Muscle of back (tissue), 11 donors: ENCODE measurements around the gene MAP3K20. TPM values are rescaled to one million over a fixed set of nuclear protein-coding genes. Genes with fewer than 3 reads are reported as not detected.
A peak's percentile ranks its signal among the peaks of the same experiment; 100 is the strongest.

ENCODE experiments used
- DNase-seq, 3 donors: peaks; one replicate each; pipeline versions ENCODE4 v3.0.0 to v3.0.0-alpha.2; 2013
- polyA plus RNA-seq, 10 donors: library from polyadenylated mRNA; unstranded; fragments of 120-200 nt; gene quantifications; one replicate each; pipeline ENCODE4 v1.2.1, GENCODE V29; 2013; ENCODE audit not compliant: insufficient read length in 10 of 10

Gene MAP3K20
- polyA plus RNA-seq, 10 donors = 67.2 to 140 (median 88.0) TPM

DNA sequence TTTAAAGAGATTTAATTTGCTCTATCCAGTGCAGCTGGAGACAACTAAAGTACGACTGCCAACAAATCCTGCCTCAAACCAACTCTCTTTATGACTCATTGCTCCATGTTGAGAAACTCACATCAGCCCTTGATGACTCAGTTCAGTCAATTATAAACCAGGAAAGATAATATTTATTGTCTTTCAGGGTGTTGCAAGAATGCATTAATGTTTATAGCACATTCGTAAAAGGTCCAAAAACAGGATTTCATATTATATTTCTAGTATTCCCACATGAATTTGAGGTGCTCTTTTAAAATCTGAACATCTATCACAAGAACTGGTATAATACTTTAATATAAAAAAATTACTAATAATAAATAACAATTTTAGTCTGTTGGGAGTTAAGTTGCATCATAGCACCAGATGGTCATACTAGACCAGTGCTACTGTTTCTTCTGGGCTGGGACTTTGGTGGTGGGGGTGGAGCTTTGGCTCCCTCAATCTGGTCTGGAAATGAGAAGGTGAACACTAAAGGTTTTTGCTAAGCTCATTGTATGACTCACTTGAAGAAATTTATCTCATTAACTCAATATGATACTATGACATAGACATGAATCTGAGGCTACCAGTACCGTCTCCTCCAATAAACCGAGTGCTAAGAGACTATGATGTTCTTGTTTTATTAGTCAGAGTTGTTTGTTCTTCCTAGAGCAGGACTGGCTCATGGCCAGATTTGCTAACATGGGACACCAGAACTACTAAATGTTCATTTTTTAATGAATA is 26.6 kb upstream of the MAP3K20 start:
- DNase-seq = peak; percentile 71 to 92 (median 90)

DNA sequence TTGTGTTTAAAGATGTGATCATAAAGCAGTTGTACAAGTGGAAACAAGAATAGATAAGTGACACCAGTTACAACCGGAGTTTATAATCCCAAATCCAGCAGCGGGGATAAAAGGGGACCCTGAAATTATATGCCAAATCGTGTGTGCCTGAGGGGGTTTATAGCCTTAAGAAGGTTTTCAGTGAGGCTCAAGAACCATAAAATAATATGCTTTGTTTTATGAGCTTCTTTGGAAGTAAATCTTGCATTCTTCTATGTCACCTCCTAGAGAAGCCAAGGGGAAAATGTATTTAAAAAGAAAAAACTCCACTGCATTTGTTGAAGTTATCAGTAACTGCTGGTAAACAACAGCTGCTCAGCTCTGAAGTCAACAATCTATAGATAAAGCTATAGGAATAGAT is 25.8 kb upstream of the MAP3K20 start:
- no peak for DNase-seq

DNA sequence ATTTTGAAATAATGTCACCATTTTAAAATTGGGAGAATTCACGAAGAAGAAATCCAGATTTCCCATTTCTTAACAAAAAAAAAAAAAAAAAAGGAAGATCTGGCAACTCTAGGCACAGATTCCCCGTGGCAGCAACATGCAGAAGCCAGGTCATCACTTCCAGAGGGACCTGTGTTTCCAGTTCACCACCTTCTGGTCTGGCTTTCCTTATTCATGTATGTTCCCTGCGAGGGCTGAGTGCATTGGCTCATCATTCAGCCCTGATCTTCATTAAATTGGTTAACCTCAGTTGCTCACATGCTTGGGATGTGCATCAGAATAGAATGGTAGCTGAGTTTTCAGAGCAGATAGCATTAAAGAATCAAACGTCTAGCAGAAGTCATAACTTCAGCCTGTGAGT is 25.0 kb upstream of the MAP3K20 start:
- no peak for DNase-seq

DNA sequence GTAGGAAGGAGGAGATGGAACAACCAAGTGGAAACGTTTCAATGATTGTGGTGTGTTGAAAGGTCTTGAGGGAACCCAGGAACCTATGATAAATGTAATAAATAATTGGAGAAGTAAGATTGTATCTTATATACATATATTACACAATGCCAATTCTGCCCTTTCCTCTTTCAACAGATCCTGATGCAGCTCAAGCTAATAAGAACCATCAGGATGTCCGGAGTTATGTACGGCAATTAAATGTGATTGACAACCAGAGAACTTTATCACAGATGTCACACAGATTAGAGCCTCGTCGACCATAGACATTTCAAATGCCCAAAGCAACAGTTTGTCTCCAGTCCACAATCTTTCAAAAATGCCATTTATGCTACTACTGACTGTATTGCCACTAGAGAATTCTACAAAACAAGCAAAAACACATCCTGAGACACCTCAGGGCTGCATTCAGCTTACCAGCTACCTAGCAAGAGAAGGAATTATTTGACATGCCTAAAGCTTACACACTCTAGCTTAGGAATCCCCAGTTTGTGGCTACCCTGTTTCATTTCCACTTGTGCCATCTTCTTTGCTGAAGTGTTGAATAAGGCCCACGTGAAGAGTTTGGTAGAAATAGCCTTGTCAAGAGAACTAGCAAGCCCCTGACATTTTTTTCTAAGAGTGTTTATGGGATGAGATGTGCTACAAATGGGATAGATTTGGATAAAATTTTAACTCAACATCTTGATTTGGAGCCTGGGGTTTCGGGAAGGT is 24.0 kb upstream of the MAP3K20 start:
- DNase-seq = no peak

DNA sequence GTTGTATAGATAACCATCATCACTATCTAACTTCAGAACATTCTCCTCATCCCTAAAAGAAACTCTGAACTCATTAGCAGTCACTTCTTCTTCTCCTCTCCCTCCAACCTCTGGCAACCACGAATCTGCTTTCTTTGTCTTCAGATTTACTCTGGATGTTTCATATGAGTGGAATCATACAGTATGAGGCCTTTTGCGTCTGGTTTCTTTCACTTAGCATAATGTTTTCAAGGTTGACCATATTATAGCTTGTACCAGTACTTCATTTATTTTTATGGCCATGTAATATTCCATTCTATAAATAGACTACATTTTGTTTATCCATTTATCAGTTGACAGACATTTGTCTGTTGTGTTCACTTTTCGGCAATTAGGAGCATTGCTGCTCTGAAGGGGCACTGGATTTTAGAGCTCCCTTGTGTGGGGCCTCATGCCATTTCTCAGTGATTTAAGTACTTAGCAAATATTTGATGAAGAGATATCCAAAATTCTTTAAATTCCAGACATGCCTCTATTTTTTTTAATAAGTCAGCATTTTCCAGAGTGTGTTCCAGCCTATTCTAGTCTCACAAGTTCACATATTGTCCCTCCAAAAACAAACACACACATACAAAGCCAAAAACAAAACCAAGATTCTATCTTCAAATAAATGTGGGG is 22.5 kb upstream of the MAP3K20 start:
- DNase-seq = no peak

DNA sequence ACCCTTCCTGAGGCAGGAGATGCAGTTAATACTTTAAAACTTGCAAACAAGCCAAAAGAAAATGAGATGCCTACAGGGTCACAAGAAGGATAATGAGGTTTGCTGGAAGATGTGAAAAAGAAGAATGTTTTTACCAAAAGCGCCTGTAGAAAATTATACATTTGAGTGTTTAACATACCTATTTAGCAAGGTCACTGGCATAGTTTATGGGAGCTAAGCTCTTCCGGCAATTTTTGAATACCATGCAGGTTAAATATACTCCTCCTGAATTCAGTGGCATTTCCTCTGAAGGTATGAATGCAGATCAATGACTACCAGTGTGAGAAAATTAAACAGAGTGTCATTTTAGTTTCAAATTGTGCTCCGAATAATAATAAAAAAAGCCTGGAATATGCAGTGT is 21.2 kb upstream of the MAP3K20 start:
- DNase-seq = peak in 1 of 3 donors; percentile 43

DNA sequence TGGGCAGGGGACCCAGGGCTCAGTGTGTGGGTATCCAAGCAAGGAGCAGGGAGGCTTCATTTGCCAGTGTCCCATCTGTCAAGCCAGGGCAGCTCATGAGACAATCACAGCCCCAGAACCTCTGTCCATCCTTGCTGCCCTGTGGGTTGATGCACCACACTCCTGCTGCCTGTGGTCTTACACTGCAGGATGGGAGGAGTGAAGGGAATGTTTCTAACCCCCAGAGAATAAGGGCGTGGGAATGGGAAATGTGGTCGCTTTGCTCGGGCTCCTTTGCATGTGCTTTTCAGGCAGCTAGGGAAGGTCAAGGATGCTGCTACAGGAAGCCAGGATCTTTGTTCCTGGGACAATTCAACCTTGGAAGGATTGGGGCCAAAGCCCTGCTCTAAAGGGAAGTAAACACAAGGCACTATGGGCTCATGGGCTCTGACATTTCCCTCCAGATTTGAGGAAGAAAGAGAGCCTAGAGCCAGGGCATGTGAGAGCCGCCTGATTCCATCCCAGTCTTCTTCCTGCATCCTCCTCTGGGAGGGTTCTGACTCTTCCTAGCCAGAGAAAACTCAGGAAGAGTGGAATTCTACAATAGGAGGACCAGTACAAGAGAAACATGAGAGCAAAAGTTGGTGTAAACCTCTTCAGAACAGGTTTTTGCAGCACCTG is 18.8 kb upstream of the MAP3K20 start:
- DNase-seq = no peak

DNA sequence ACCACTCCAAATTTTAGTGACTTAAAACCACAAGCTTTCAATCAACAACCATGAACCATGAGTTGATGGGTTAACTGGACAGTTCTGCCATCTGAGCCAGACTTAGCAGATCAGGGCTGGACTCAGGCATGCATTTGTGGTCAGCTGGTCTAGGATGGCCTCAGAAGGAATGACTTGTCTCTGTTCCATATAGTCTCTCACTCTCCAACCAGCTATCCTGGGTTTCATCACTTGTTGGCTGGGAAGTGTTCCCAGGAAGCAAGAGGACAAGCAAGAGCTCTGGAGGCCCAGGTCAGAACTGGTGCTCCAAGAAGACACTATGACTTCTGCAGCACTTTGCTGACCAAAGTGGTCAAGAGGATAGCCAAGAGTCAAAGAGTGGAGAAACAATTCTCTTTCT is 17.5 kb upstream of the MAP3K20 start:
- no peak for DNase-seq

DNA sequence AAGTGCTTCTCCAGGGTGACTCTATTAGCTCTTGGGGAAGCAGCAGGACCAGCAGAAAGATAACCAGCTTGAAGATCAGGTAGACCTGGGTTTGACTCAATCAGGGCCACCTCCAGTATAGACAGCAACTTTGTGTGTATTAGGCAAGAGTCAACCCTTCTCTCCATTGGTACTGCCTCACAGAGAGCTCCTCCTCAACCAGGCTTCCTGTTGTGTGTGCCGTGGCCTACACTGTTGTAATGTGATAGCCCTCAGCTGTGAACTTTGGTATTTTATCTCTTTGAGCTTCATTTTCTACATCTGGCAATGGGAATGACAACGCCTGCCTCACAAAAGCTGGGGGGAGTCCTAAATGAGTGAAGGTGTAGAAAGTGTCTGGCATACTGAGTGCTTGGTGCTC is 17.0 kb upstream of the MAP3K20 start:
- no peak for DNase-seq

DNA sequence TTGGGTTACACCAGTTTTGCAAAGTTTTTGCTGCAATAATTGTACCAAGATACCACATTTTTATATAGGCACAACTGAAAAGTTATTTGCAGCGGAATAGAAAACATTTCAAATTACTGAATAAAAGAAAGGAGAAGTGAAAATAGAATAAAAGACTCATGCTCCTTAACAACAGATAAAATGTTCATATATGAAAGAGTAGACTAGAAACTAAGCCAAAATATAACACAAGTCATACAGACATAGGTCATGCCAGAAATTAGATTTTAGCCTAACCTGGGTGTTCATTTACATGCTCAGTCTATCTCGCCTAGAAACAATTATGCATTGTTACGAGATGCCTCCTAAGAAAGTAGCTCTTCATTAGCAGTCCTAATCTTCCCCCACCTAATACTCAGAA is 16.4 kb upstream of the MAP3K20 start:
- DNase-seq = no peak

DNA sequence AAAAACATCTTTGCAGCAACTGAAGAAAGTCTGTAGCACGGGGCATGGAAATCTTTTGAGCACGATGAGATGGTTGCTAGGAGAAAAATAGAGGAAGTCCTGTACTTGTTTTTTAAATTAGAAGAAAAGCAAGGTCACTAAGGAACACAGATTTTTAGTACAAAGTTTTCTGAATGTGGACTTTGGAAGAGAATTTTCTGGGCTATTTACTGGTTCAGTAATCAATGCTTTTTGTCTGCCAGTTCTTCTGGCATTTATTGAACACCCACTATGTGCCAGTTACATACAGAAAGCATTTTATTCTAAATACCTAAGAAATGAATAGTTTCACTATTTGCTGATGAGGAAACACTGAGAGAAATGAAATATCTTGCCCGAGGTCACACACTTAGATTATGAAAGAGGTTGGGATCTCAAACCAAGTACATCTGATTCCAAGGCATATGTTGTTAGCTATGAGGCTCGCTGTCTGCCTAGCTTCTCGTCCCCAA is 15.6 kb upstream of the MAP3K20 start:
- peak in 1 of 3 donors; percentile 26 for DNase-seq

DNA sequence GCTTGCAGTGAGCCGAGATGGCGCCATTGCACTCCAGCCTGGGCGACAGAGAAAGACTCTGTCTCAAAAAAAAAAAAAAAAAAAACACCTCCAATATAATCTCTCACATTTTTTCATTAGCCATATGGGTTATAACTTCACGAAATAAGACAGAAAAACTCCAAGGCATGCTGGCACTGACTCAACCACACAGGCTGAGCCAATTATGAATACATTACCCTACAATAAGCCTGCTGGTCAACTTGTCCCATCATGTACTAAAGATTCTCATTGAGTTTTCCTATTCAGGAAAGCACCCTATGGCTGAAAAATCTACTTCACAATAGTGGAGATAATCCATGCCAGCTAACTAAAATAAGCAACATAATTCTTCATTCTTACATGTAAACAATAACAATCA is 12.8 kb upstream of the MAP3K20 start:
- DNase-seq = no peak

DNA sequence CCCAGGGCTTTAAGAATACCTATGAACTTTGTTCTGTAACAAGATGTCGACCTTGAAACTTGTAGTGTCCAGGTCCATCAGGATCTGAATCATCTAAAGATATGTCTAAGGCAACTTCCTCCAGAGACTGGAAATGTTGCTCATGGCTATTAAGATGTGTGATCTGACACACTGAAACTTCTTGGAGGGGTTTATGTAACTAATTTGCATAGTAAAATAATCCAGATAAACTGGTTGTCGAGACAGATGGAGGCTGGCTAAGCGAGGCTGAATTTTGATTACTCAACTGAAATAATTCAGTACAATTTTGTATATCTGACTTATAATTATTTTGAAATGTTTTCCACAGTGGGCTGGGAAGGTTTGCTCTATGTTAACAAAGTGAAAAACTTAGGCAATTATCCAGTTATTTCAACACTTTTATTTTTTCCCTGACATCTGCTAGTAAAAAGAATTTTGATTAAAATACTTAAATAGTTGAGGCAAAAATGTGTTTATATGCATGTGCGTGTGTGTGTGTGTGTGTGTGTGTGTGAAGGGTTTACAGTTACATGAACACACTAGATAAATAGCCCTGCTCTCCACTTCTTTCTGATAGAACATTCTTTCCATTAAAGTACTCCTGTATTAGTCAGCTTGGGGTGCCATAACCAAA is 11.4 kb upstream of the MAP3K20 start:
- no peak for DNase-seq

DNA sequence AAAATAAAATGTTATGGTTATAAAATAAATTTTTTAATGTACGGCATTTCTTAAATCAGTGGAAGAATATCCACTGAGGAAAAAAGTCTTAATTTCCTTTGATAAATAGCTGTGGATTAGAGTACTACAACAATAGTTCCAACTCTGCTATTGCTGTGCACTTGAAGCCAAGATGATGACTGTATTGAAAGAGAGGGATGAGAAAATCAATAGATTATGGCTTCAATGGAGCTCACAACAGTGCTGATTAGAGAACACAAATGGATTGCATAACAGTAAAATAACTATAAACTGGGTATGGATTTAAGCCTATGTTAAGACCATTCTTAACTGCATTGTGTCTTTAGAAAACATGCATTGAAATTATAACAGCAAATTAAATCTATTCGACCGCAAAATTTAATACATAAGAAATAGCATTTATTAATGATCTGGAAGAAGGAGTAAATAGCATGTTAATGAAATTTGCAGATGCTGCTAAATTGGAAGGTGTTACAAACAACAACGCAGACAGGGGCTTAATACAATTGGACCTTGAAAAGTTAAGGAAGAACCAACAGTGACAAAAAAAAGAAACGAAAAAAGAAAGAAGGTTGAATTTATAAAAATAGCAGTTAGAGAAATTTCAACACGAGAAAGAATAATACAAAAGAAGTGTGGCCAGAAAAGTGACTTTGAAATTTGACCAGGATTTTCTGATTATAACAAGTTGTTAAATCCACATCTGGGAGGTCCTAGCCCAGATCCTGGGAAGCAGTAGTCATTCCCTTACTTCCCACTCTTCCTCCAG is 8.6 kb upstream of the MAP3K20 start:
- DNase-seq = no peak

DNA sequence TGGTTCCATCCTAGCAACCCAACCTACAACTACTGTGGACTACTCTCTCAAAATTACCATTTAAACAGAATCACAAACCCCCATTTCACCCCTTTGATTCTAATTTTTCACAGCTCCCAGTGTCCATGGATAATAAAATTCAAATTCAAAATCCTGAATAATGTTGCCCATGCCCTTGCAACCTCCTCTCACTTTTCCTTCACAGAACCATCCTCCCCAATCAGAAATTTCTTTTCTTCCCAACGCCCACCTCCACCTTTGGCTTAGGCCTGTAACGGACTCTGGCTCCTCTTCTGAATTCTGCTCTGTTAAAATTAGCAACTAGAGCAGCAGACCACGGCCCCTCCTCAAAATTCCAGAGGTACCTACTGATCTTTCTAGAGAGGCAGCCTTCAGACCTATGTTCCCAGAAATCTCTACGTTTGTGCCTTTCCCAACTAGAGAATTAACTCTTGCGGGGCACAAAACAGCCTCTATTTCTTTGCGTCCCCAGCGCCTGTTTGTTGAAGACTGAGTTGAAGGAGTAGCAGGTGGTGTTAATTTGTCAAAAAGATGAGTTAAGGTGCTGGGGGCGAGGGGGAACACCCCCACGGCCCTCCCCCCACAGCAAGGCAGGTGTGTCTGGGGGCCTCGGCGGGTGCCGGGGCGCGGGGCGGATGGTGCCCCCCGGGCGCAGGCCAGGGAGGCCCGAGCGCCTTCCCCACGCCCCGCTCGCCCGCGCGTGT is 428 bp upstream of the MAP3K20 start:
- DNase-seq = no peak

DNA sequence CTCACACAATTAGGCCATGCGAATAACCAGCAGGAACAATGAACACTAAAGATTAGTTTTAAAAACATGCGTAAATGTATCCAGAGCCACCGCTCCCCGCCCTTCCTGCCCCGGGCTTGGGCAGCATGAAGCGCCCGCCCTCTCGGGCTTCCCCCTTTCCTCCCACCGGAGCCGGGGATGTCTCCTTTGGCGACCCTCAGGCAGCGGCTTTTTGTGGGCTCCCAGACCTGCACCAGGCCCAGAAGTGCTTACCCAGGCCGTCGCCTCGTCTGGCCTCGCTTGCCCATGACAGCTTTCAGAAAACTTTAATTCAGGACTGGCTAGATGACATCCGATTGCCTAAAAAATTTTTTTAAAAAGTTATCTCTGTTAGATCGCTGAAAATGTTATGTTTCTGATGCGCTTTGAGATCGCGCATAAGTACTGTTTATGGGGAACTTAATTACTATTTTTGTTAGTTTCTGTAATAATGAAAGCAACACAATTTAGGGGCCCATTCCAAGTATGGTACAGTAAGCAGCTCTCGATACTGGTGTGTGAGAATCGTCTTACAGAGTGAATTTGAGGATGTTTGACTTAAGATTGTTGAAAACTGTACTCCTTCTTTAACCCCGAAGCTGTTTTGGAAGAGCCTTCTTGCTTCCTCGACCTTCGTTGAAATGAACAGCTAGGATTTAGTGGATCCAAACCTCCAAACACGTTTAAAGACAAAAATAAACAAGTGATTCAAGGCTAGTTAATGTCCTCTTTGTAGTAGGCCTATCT is 1.1 kb downstream of the MAP3K20 start:
- DNase-seq = peak; percentile 44 to 90 (median 74)

DNA sequence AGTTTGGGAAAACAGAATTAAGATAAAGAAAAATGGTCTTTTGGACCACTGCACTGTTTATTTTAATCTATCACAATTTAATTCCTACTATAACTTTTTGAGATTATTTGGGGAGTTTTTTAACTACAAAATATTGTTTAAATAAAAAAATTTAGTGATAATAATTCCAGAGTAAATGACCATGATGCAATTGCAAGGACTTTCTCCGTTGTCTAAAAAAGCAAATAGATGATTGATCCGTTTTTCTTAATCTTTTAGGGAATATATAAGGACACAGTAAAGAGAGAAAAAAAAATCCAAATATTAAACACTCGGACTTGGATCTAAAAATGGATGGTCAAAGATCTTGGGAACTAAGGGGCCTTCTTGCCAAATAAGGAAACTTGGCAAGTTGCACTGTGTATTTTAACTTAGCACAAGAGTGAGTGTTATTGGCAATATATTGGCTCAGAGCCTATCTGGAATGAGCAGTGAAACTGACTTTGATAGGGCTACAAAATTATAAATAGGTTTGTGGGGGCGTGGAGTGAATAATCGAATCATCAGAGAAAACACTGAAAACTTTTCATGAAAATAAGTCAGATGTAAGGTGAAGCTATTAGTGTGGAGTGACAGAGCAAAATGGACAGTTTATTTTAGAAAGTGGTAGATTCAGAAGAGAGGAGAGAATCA is 2.0 kb downstream of the MAP3K20 start:
- peak in 1 of 3 donors; percentile 29 for DNase-seq

DNA sequence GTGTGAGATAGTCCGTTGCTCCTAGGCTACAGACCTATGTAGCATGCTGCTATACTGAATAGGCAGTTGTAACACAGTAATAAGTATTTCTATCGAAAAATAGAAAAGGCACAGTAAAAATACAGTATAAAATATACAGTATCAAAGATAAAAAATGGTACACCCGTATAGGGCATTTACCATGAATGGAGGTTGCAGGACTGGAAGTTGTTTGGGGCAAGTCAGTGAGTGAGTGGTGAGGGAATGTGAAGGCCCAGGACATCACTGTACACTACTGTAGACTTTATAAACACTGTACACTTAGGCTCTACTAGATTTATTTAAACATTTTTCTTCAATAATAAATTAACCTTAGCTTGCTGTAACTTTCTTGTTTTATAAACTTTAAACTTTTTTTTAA is 3.5 kb downstream of the MAP3K20 start:
- no peak for DNase-seq
